ENCODE results near the gene CRACR2B. TPM values are rescaled to one million over a fixed set of nuclear protein-coding genes. Genes with fewer than 3 reads are reported as not detected.

Gene CRACR2B
- total and polyA plus RNA-seq, 11 donors, result 8.8 to 43.5 (median 17.7) TPM

DNA sequence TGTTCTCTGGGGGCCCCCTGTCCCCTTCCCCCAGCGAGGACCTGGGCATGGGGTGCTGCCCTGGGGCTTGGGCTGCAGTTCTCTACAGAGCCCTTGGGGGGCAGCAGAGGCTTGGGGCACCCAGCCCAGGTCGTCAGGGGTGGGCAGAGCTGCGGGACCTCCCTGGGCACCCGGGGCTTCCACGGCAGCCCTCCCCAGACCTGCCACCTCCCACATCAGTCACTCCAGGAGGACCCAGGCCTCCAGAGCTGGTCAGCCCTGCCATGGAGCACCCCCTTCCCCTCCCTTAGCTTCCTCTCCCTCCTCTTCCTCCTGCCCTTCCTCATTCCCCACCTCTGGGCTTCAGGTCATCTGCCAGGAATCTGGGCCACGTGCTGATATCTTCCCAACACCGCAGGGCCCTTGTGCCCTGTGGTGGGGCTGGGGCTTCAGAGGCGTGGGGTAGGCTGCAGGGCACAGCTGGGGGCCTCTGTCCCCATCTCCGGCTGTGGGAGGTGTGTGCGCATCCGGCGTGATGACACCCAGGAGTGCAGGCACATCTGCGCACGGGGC is 20.7 kb downstream of the CRACR2B start:
- Histone ChIP-seq H3K9me3 (no peaks in the 10 kb centered on the region), H3K4me1 (peaks cover 2 to 83% (median 43%) of the 10 kb centered on the region in 12 donors), H3K27ac (no peak overlapping the region), H3K27me3 (peaks cover 0 to 14% (median 0%) of the 10 kb centered on the region in 9 donors), H3K4me3 (peak overlapping the region in 2 of 12 donors; percentile 57 to 59), H3K36me3 (peaks cover 0 to 4% (median 0%) of the 10 kb centered on the region in 9 donors)
- 34 to 48% (median 41%) methylated on average over 11 to 14 of the region's 14 CpGs for WGBS, 4 donors
- peak in 1 of 5 donors; percentile 61 for DNase-seq
- intact Hi-C loops (cut with DNase I), result loop anchor here in 7 of 10 donors (1.0 to 5.0 kb wide), 3 partner anchors 202 to 204 kb away; no protein-coding TSS in a partner anchor
- TF ChIP-seq, protein P1, sequence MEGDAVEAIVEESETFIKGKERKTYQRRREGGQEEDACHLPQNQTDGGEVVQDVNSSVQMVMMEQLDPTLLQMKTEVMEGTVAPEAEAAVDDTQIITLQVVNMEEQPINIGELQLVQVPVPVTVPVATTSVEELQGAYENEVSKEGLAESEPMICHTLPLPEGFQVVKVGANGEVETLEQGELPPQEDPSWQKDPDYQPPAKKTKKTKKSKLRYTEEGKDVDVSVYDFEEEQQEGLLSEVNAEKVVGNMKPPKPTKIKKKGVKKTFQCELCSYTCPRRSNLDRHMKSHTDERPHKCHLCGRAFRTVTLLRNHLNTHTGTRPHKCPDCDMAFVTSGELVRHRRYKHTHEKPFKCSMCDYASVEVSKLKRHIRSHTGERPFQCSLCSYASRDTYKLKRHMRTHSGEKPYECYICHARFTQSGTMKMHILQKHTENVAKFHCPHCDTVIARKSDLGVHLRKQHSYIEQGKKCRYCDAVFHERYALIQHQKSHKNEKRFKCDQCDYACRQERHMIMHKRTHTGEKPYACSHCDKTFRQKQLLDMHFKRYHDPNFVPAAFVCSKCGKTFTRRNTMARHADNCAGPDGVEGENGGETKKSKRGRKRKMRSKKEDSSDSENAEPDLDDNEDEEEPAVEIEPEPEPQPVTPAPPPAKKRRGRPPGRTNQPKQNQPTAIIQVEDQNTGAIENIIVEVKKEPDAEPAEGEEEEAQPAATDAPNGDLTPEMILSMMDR (IDR thresholded peaks at IDR 0.05), result peak; percentile 82 to 93 (median 88)
- TF ChIP-seq POLR2A (IDR thresholded peaks at IDR 0.05), result no peak
- ATAC-seq, result peak in 2 of 4 donors; percentile 7 to 15

DNA sequence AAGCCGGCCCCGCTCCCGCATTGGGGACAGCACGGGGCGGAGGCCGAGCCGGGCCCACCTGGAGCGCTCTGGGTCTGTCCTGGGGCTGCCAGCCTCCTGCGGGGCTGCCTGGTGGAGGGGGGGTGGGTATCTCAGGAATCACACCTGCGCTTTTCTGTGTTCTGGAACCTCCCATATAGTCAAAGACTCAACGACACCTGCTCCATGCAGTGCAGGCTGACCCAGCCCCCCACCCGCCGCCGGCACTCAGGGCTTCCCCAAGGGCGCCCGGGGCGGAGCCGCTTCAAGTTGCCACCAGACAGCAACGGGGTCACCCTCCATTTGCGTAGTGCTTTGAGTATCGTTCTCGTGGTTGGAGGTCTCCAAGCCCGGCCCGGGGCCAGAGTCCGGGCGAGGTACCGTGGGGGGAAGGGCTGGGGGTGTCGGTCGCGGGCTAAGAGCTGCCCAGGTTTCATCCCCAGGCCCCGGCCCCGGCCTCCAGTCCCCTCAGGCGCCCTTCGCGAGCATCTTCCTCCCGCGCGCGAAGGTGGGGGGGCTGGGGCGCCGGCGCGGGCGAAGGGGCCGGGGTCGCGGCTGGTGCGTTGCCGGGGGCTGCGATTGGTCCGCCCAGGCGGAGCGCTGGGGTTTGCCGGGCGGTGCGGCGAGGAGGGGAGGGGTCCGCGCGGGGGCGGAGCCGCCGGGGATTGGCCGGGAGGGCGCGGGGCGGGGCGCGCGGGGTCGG is 21.5 kb downstream of the CRACR2B start:
- TF ChIP-seq POLR2A (IDR thresholded peaks at IDR 0.05), result no peak
- TF ChIP-seq, protein P1 (IDR thresholded peaks at IDR 0.05), result no peak
- intact Hi-C loops (cut with DNase I), result loop anchor here in 5 of 10 donors (2.0 to 5.0 kb wide), 2 partner anchors 202 to 203 kb away; no protein-coding TSS in a partner anchor
- ATAC-seq, result no peak
- Histone ChIP-seq H3K27me3 (peaks cover 0 to 14% (median 0%) of the 10 kb centered on the region in 9 donors), H3K36me3 (peaks cover 0 to 8% (median 0%) of the 10 kb centered on the region in 9 donors), H3K9me3 (no peaks in the 10 kb centered on the region), H3K4me1 (peaks cover 2 to 76% (median 37%) of the 10 kb centered on the region in 12 donors), H3K27ac (no peak overlapping the region), H3K4me3 (peak overlapping the region in 10 of 12 donors; percentile 22 to 63 (median 50))
- 10 to 51% (median 39%) methylated on average over 23 to 71 of the region's 71 CpGs for WGBS, 4 donors
- DNase-seq, result no peak

DNA sequence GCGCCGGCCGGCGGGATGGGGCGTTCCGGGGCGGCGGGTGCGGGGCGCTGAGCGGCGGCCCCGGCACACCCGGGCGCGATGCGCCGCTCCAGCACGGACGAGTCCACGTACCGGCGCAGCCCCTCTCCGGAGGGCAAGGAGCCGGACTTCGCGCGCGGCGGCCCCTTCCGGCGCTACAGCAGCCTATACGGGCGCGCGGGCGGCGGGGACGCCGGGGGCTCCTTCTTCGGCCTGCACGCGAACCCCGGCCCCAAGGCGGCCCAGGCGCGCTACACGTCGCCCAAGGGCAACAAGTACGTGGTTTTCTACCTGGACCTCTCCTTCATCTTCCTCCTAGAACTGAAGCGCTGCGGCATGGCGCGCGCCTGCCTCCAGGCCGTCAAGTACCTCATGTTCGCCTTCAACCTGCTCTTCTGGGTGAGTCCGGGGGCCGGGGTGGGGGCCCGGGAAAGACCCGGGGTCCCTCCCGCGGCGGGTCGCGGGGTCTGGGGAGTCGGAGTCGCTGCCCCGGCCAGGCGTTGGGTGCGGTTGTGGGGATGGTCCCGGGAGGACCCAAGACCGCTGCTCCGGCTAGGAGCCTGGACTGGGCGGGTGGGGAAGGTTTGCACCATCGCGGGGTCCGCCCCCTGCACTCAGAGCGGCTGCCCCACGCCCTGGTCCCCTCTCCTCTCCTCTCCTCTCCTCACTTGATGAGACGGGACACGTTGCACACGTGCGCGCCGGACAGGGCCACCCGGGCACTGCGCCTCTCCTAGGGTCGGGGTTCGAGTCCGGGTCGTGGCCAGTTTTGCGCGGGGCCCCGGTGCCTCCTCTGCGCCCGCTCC is 22.4 kb downstream of the CRACR2B start:
- TF ChIP-seq POLR2A (IDR thresholded peaks at IDR 0.05), result no peak
- TF ChIP-seq, protein P1 (IDR thresholded peaks at IDR 0.05), result no peak
- Histone ChIP-seq H3K9me3 (no peaks in the 10 kb centered on the region), H3K4me3 (peak overlapping the region in 9 of 12 donors; percentile 26 to 63 (median 52)), H3K4me1 (peaks cover 0 to 70% (median 31%) of the 10 kb centered on the region in 12 donors), H3K36me3 (peaks cover 0 to 8% (median 0%) of the 10 kb centered on the region in 9 donors), H3K27ac (peak overlapping the region in 1 of 12 donors; percentile 14), H3K27me3 (peaks cover 0 to 14% (median 0%) of the 10 kb centered on the region in 9 donors)
- intact Hi-C loops (cut with DNase I), result loop anchor here in 6 of 10 donors (2.0 to 10.0 kb wide), 3 partner anchors 55 to 202 kb away; no protein-coding TSS in a partner anchor
- no peak for DNase-seq
- WGBS, 4 donors, result 36 to 66% (median 48%) methylated on average over 59 to 97 of the region's 97 CpGs
- no peak for ATAC-seq

All from heart left ventricle (tissue), 16 donors.